Bone marrow (tissue), 2 donors: ENCODE results near the gene C16orf90.
A peak's percentile ranks its signal among the peaks of the same experiment; 100 is the strongest.

Experiments
- DNase-seq, 2 donors: peaks; one replicate each; lab custom pipeline; 2025; lab: John Stamatoyannopoulos, UW

C16orf90 gene

DNA sequence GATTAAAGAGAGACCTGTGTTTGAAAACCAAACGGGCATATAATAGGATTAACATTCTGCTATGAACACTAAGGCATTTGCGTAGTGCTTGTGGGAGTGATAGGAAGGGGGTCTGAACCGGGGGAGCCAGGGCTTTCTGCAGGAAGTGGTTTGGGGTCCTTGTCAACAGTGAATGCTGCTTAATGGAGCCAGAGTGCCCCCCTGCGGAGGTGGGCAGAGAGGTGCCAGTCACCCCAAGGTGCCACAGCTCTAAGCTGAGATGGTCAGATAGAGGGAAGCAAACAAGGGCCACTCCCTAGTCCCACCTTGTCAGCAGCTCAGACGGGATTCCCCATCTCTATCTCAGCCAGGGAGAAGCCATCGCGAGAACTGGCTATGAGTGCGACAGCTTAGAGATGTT lies 34.1 kb downstream of the C16orf90 start:
- peak in 1 of 2 donors; percentile 49 for DNase-seq

- no peak for DNase-seq
Observed at GRCh38 chr16:3460585-3460984, 34.7 kb downstream of the C16orf90 start.

DNA sequence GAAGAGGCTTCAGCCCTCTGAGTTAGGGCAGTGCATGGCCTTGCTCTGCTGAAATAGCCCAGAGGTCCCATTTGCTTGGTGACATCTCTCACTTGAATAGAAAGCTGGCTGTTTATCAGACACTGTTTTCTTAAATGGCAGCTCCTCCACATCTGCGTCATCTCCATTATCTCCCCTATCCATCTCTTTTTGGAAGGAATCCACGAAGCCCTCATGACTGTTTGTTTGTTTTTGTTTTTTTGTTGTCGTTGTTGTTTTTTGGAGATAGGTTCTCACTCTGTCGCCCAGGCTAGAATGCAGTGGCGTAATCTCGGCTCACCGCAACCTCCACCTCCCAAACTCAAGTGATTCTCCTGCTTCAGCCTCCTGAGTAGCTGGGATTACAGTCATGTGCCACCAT lies 35.2 kb downstream of the C16orf90 start:
- no peak for DNase-seq

- no peak for DNase-seq
Observed at GRCh38 chr16:3459401-3460090, 35.7 kb downstream of the C16orf90 start.

GRCh38 chr16:3458852-3459361 lies 36.4 kb downstream of the C16orf90 start:
- no peak for DNase-seq

GRCh38 chr16:3458278-3458851 lies 36.9 kb downstream of the C16orf90 start:
- no peak for DNase-seq

DNA sequence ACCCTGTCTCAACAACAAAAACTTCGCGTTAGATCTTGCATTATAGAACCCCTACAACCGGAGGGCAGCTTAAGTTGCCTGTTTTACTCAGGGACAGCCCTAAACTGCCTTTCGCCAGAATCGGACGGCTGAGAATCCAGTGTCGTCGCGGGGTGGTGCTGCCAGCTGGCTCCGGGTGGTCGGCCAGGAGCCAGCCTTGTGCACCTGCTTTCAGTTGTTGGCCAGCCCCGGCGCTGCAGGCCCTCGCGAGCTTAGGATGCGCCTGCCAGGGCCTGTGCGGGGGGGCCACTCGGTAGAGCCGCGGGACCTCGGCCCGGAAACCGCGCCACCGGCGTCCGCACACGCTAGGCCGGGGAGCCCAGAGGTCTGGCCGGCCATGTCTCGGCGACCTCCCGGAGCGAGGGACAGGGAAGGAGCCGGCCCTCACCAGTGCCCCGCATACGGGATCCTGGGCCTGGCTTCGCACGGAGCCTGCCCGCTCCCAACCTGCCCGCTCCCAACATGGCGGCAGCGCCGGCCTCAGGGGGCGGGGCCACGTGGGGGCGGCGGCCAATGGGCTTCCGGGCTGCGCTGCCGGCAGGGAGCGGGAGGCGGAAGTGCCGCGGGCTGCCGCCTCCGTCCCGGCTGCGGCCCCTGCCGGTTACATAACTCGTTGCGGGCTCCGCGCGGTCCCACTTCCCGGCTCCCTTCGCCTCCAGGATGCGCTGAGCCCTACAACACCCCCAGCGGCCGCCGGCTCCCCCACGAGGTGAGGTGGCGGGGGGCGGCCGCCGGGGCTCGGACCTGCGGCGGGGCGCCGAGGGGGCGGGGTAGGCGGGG lies 37.6 kb downstream of the C16orf90 start:
- DNase-seq: peak; percentile 58 to 94

DNA sequence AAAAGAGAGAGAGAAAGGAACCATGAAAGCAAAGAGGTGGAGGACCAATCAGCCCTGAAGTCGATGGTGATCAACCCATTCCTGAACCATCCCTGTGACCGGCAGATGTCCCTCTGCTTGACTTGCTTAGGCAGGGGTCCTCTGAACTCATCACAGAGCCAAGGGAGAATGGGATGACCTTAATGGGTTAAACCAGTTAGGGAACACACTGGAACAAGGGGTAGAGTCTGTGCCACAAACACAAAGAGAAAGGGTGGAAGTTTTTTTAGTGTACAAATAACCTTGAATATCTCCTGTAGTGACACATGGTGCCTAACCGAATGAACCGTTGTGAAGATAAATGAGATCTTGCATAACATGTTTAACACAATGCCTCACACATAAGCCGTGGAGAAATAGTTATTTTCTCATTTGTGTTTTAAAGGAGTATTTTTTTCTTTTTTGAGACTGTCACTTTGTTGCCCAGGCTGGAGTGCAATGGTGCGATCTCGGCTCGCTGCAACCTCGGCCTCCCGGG lies 40.6 kb downstream of the C16orf90 start:
- DNase-seq: no peak

GRCh38 chr16:3454093-3454492 lies 41.2 kb downstream of the C16orf90 start:
- DNase-seq: no peak

- DNase-seq: peak in 1 of 2 donors; percentile 15
Observed at GRCh38 chr16:3444032-3444388, 51.3 kb downstream of the C16orf90 start.
